AG09319 (cell line): ENCODE data around the gene DUOXA2.

Source experiments
- DNase-seq: peaks from one replicate; pipeline ENCODE4 v3.0.0-alpha.2; 2010; ENCODE audit warnings: low read depth; ENCODE audit errors: extremely low read depth
- TF ChIP-seq, protein P1 (sequence below): IDR thresholded peaks from 2 replicates; pipeline ENCODE4 v1.5.1; 2011; ENCODE audit warnings: low read depth, mild to moderate bottlenecking, inconsistent platforms, low read length, moderate library complexity

DUOXA2 gene

DNA sequence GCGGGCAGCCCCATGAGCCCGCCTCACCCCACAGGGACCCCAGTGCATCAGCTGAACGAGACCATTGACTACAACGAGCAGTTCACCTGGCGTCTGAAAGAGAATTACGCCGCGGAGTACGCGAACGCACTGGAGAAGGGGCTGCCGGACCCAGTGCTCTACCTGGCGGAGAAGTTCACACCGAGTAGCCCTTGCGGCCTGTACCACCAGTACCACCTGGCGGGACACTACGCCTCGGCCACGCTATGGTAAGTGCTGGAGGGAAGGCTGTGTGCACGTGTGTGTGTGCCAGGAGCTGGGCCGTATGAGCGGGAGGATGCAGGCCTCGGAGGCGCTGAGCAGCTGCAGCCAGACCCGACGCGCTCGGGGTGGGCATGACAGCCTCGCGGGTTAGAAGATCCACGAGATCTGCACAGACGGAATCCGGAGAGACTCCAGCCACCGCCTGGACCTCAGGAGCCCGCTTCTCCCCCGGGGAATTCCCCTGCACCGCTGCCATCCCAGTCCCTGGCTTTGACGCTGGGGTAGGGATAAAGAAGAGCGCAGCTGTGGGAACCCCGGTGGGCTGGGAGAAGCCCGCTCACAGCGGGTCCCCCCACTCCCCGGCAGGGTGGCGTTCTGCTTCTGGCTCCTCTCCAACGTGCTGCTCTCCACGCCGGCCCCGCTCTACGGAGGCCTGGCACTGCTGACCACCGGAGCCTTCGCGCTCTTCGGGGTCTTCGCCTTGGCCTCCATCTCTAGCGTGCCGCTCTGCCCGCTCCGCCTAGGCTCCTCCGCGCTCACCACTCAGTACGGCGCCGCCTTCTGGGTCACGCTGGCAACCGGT, 2.6 kb downstream of the DUOXA2 start:
- TF ChIP-seq, protein P1, sequence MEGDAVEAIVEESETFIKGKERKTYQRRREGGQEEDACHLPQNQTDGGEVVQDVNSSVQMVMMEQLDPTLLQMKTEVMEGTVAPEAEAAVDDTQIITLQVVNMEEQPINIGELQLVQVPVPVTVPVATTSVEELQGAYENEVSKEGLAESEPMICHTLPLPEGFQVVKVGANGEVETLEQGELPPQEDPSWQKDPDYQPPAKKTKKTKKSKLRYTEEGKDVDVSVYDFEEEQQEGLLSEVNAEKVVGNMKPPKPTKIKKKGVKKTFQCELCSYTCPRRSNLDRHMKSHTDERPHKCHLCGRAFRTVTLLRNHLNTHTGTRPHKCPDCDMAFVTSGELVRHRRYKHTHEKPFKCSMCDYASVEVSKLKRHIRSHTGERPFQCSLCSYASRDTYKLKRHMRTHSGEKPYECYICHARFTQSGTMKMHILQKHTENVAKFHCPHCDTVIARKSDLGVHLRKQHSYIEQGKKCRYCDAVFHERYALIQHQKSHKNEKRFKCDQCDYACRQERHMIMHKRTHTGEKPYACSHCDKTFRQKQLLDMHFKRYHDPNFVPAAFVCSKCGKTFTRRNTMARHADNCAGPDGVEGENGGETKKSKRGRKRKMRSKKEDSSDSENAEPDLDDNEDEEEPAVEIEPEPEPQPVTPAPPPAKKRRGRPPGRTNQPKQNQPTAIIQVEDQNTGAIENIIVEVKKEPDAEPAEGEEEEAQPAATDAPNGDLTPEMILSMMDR: no peak
- no peak for DNase-seq

DNA sequence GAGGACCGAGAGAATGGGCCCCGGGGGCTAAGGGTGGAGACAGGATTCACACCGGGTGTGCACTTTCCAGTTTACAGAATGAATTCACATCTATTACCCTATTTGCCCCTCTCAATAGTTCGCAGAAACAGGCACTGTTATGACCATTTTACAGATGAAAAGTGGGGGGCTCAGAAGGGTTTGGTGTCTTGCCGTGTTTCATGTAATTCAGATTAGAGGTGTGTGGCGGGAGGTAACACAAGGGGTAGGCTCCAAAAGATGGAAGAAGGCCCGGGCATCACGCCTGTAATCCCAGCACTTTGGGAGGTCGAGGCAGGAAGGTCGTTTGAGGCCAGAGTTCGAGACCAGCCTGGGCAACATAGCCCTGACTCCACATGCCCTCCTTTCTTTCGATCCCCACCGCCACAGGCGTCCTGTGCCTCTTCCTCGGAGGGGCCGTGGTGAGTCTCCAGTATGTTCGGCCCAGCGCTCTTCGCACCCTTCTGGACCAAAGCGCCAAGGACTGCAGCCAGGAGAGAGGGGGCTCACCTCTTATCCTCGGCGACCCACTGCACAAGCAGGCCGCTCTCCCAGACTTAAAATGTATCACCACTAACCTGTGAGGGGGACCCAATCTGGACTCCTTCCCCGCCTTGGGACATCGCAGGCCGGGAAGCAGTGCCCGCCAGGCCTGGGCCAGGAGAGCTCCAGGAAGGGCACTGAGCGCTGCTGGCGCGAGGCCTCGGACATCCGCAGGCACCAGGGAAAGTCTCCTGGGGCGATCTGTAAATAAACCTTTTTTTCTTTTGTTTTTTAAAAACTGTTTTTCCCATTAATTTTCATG, 3.4 kb downstream of the DUOXA2 start:
- TF ChIP-seq, protein P1: no peak
- no peak for DNase-seq

DNA sequence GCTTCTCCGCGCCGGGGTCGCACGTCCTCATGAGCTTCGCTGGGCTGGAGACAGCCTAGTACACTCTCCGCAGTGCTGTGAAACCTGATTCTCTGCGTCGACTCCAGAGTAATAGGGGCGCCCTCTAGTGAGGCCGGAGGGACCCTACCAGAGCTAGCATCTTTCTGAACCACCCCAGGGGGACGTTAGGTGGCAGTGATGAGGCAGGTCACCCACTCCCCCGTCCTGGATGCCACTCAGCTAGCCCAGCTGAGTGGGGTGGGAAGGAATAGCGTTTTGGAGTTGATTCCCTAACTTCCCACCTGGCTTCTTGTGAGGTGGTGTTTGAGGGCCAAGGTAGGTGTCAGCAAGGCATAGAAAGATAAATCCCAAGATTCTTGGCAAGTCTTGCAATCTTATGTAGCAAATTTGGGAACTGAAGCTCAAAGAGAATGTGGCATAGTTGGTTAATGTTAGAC, 4.0 kb downstream of the DUOXA2 start:
- TF ChIP-seq, protein P1: peak; percentile 100
- peak; percentile 63 for DNase-seq

DNA sequence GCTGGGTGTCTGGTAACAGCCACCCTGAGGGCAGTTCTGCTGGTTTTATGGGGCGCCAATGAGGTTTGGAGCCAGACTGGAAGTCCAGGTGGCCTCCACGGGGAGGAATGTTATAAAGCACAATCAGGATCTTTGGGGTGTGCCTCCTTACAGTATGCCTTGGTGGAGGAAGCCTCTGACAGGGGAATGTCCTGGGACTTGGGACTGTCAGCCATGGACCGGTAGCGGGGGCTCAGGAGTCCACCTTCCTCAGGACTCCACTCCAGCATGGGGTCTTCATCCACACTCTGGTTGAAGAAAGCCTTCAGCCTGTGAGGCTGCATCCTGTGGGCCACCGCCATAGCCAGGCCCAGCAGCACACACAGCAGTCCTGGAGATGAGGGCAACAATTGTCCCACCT, 4.9 kb downstream of the DUOXA2 start:
- TF ChIP-seq, protein P1: no peak
- DNase-seq: no peak

DNA sequence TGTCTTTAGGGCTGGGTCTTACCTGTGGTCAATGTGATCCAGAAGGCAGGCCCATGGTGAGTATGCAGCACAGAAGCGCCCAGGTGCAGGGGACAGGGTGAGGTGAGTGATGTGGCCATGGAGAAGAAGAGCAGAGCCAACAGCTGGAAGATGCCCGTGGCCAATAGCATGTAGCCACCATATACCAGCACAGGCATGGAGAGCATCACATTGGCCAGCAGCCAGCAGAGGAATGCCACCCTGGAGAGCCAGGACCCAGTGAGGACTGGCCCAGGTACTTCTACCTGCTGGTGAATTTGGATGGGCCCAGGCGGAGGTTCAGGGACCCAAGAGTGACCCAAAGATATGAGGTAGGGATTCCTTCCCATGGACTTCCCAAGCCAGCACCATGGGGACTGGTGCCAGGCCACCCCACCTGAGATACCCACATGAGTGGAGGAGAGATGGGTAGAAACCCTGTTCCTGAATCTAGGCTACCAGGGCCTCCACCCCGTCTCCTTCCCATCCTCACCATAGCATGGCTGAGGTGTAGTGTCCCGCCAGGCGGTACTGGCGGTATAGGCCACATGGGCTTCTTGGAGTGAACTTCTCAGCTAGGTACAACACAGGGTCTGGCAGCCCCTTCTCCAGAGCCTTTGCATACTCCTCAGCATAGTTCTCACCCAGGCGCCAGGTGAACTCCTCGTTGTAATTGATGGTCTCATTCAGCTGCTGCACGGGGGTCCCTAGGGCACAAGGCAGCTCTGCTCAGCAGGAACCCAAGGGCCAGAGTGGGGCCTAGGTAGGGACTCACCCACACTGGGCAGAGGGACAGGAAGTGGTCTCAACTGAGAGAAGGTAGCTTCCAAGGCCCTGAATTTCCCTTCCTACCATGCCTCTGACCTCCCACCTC, 6.2 kb downstream of the DUOXA2 start:
- TF ChIP-seq, protein P1: no peak
- DNase-seq: no peak

DNA sequence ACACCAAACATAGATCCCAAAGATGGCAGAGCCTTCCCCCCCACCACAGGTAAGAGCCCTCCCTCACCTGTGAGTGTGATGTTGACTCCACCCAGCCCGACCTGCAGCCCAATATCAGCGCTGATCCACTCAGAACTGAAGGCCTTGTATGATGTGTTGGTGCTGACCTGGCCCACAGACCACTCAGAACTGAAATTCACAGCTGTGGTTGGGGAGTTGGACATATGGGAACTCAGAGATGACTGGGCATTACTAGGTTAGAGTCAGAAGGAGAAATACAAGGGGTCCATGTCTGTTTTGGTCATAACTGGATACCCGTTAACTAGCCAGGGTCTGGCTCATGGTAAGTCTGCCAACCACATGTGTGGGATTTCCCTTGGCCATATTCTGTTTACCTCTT, 6.9 kb downstream of the DUOXA2 start:
- DNase-seq: no peak
- TF ChIP-seq, protein P1: no peak
